SK-N-SH (cell line): ENCODE results near the gene LANCL3. TPM values are rescaled to one million over a fixed set of nuclear protein-coding genes. Genes with fewer than 3 reads are reported as not detected.

Experiments used
- CTCF ChIA-PET: fragments of 300-600, 350-600 bp; formaldehyde crosslinking; extraction: SDS; loops from one replicate; lab custom pipeline; 2021; lab: Yijun Ruan, JAX
- POLR2A ChIA-PET: fragments of 350-600 bp; sonication (Branson Sonifier 250); formaldehyde crosslinking; extraction: SDS; loops from one replicate; lab custom pipeline; 2020; ENCODE audit warnings: antibody characterized with exemption, inconsistent platforms; lab: Yijun Ruan, JAX
- DNase-seq: peaks from one replicate; pipeline ENCODE4 v3.0.0; 2012
- H2AFZ ChIP-seq: fragments of 200-600 bp; sonication (generic); 2 replicates; pipeline ENCODE4 v1.8.1; 2016; ENCODE audit warnings: antibody characterized with exemption, mild to moderate bottlenecking, low read depth
- H3F3A ChIP-seq: fragments of 200-600 bp; sonication (generic); replicated peaks from 2 replicates; pipeline ENCODE3; 2016; ENCODE audit warnings: antibody characterized with exemption, mild to moderate bottlenecking; ENCODE audit not compliant: insufficient read depth
- H3K27ac ChIP-seq, 2 experiments: fragments of 200-500 bp in 1 of 2; fragments of 200-600 bp in 1 of 2; sonication (Bioruptor generic) in 1 of 2; sonication (generic), shearing (Covaris generic) in 1 of 2; 2 replicates each; pipeline versions ENCODE4 v1.5.1 to v1.6.1; 2014 to 2016; ENCODE audit warnings: low read depth in 2 of 2, inconsistent platforms in 1 of 2, low read length in 1 of 2, mild to moderate bottlenecking in 1 of 2, mixed read lengths in 1 of 2
- H3K27me3 ChIP-seq: fragments of 200-600 bp; sonication (generic), shearing (Covaris generic); 2 replicates; pipeline ENCODE4 v1.6.1; 2016; ENCODE audit warnings: mixed run types; ENCODE audit not compliant: insufficient read depth
- H3K36me3 ChIP-seq, 2 experiments: fragments of 200-500 bp in 1 of 2; fragments of 200-600 bp in 1 of 2; sonication (Bioruptor generic) in 1 of 2; sonication (generic) in 1 of 2; replicated peaks in 1 of 2; 2 replicates each; pipeline versions ENCODE3 to v1.5.1; 2014 to 2016; ENCODE audit warnings: low read length in 1 of 2, mild to moderate bottlenecking in 1 of 2; ENCODE audit not compliant: insufficient read depth in 2 of 2, control insufficient read depth in 1 of 2
- H3K4me1 ChIP-seq, 2 experiments: fragments of 200-500 bp in 1 of 2; fragments of 200-600 bp in 1 of 2; sonication (Bioruptor generic) in 1 of 2; sonication (generic), shearing (Covaris generic) in 1 of 2; 2 replicates each; pipeline versions ENCODE4 v1.5.1 to v1.6.1; 2014 to 2016; ENCODE audit warnings: low read depth in 1 of 2, low read length in 1 of 2, mixed run types in 1 of 2; ENCODE audit not compliant: insufficient read depth in 2 of 2, control insufficient read depth in 1 of 2
- H3K4me2 ChIP-seq: fragments of 200-600 bp; sonication (generic), shearing (Covaris generic); 2 replicates; pipeline ENCODE4 v1.6.1; 2017; ENCODE audit warnings: mixed run types
- H3K4me3 ChIP-seq, 2 experiments: fragments of 200-500 bp in 1 of 2; fragments of 200-600 bp in 1 of 2; sonication (Bioruptor generic) in 1 of 2; sonication (generic), shearing (Covaris generic) in 1 of 2; 2 replicates each; pipeline versions ENCODE4 v1.5.1 to v1.8.1; 2014 to 2016; ENCODE audit warnings: low read depth in 2 of 2, inconsistent platforms in 1 of 2, low read length in 1 of 2, mild to moderate bottlenecking in 1 of 2, mixed read lengths in 1 of 2, moderate library complexity in 1 of 2
- H3K79me2 ChIP-seq: fragments of 200-600 bp; sonication (generic); 2 replicates; pipeline ENCODE4 v1.8.1; 2017; ENCODE audit warnings: mild to moderate bottlenecking; ENCODE audit not compliant: insufficient read depth
- H3K9ac ChIP-seq: fragments of 200-600 bp; sonication (generic); 2 replicates; pipeline ENCODE4 v1.6.1; 2017; ENCODE audit warnings: mixed run types
- H3K9me2 ChIP-seq: fragments of 200-600 bp; sonication (generic); 2 replicates; pipeline ENCODE4 v1.6.1; 2017; ENCODE audit warnings: mixed run types
- H3K9me3 ChIP-seq: fragments of 200-600 bp; sonication (generic); 2 replicates; pipeline ENCODE4 v1.6.1; 2017; ENCODE audit warnings: mixed run types, mild to moderate bottlenecking, moderate library complexity
- H4K20me1 ChIP-seq: fragments of 200-600 bp; sonication (generic); 2 replicates; pipeline ENCODE4 v1.6.1; 2017; ENCODE audit warnings: mild to moderate bottlenecking, mixed run types; ENCODE audit not compliant: insufficient read depth
- EP300 ChIP-seq, 2 experiments: IDR thresholded peaks; 2 replicates each; pipeline versions ENCODE4 v1.4.0 to v1.6.1; 2012; ENCODE audit warnings: borderline replicate concordance in 1 of 2, low read depth in 1 of 2, low read length in 1 of 2
- GATA2 ChIP-seq: sonication (generic); formaldehyde crosslinking; IDR thresholded peaks from 2 replicates; pipeline ENCODE4 v1.5.0; 2020; ENCODE audit warnings: mild to moderate bottlenecking, missing genetic modification reagents
- MEF2A ChIP-seq: IDR thresholded peaks from 2 replicates; pipeline ENCODE4 v1.4.0; 2012; ENCODE audit warnings: low read depth, borderline replicate concordance
- RXRA ChIP-seq: IDR thresholded peaks from 2 replicates; pipeline ENCODE4 v1.4.0; 2012; ENCODE audit warnings: low read depth, mild to moderate bottlenecking, borderline replicate concordance
- WGBS: methylation state at CpG from one replicate; pipeline ENCODE4 v1.1.6; 2017; ENCODE audit warnings: low lambda C conversion rate; 5-methylcytosine and 5-hydroxymethylcytosine counted together
- polyA plus RNA-seq, 3 experiments: library from polyadenylated mRNA; depleted of rRNA; stranded (reverse); fragments of >200 nt; gene quantifications; 2 replicates each; pipeline ENCODE4 v1.2.3, GENCODE V29; 2012
- TF ChIP-seq, protein P1 (sequence below): fragments of 150-350 bp; IDR thresholded peaks from 2 replicates; pipeline ENCODE4 v1.6.1; 2016; ENCODE audit warnings: mild to moderate bottlenecking, low read depth, low read length
- TF ChIP-seq, protein P2 (sequence below): IDR thresholded peaks from 2 replicates; pipeline ENCODE4 v1.4.0; 2012; ENCODE audit warnings: low read depth, borderline replicate concordance
- TF ChIP-seq, protein P3 (sequence below): IDR thresholded peaks from 2 replicates; pipeline ENCODE4 v1.4.0; 2012; ENCODE audit warnings: low read depth, borderline replicate concordance

LANCL3 gene
- polyA plus RNA-seq, 1 of the 3 experiments (the other 2 are of a cell fraction), result under 0.01 TPM

DNA sequence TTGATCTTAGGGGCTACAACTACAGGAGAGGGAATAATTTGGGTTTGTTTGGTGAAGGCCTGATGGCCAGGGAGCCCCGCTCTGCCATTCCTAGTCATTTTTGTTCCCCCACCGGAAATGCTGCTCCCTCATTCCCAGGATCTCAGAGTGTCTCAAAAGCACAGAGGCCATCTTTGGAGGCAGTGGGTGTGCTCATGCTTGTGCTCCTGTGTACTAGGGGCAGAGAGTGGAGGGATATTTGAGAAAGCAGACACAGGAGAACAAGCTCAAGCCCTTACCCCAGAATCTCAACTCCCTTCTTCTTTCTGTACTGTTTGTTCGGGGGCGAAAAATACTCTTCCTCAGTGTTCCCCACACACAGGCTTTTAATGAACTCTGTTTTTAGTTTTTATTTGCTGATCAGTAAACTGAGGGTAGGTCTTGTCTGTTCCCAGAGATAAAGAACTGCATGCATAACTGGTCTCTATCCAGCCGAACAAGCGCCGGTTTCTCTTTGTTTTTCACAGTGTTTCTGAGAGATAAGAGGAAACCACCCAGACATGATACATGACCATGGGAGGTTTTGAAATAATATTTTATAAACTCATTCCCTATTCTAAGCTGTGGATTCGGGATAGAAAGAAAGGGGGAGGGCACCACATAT lies 81.2 kb downstream of the LANCL3 start:
- Histone ChIP-seq H3K9me2 (no peaks in the 10 kb centered on the region), H3K36me3 (no peaks in the 10 kb centered on the region), H3K27me3 (no peaks in the 10 kb centered on the region), H3K79me2 (no peaks in the 10 kb centered on the region), H3K4me3 (no peak overlapping the region), H3K9me3 (no peaks in the 10 kb centered on the region), H4K20me1 (no peaks in the 10 kb centered on the region), H3K4me2 (no peak overlapping the region), H3F3A (no peaks in the 10 kb centered on the region), H3K9ac (no peak overlapping the region), H3K27ac (no peak overlapping the region), H2AFZ (no peak overlapping the region), H3K4me1 (no peaks in the 10 kb centered on the region)
- ChIA-PET CTCF (no interaction called here), POLR2A (no interaction called here)
- no peak for DNase-seq
- no peak for TF ChIP-seq GATA2 (CRISPR knock-in tag)
- TF ChIP-seq MEF2A, result no peak
- TF ChIP-seq, protein P1, sequence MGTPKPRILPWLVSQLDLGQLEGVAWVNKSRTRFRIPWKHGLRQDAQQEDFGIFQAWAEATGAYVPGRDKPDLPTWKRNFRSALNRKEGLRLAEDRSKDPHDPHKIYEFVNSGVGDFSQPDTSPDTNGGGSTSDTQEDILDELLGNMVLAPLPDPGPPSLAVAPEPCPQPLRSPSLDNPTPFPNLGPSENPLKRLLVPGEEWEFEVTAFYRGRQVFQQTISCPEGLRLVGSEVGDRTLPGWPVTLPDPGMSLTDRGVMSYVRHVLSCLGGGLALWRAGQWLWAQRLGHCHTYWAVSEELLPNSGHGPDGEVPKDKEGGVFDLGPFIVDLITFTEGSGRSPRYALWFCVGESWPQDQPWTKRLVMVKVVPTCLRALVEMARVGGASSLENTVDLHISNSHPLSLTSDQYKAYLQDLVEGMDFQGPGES, result no peak
- no peak for TF ChIP-seq RXRA
- TF ChIP-seq, protein P2, sequence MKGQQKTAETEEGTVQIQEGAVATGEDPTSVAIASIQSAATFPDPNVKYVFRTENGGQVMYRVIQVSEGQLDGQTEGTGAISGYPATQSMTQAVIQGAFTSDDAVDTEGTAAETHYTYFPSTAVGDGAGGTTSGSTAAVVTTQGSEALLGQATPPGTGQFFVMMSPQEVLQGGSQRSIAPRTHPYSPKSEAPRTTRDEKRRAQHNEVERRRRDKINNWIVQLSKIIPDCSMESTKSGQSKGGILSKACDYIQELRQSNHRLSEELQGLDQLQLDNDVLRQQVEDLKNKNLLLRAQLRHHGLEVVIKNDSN, result no peak
- WGBS, result 33% methylated on average over 8 of the region's 8 CpGs

DNA sequence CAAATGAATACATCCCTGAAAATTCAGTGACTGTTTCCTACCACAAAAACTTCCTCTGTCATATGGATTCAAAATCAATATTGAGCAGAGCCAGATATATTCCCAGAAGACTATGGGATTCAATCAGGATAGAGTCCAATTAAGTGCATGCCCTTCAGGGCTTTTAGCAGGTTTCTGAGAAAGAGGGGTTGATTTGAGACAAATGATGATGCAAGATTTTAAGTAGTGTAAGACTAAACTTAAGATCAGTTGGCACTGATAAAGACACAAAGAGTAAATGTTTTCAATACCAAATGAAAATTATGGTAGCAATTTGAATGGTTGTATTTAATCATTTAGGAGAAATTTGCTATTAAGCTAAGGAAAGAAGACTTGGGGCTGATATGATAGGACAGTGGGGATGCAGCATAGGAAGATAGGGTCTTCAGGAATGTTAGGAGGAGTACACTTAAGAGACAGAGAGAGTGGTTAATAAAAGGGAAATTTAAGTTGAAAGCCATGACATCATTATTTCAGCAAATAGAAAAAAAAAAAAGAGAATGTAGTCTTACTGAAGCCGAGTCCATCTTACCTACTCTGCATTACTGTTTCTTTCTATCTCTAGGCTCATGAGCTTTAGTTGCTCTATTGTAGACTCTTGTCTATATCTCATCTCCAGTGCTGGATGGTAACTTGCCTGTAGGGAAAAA lies 82.1 kb downstream of the LANCL3 start:
- no peaks in the 10 kb centered on the region for H3K27me3 ChIP-seq
- DNase-seq, result no peak
- H4K20me1 ChIP-seq, result no peaks in the 10 kb centered on the region
- WGBS, result 3% methylated on average over 1 of the region's 1 CpG
- H3K4me2 ChIP-seq, result no peak overlapping the region
- no peaks in the 10 kb centered on the region for H3K9me2 ChIP-seq
- no peak for TF ChIP-seq EP300 (IDR thresholded peaks at IDR 0.05; ENCODE audit: borderline replicate concordance in 1 of 2, low read depth in 1 of 2, low read length in 1 of 2)
- TF ChIP-seq, all 33 proteins: peak for 0
- no peaks in the 10 kb centered on the region for H3K4me1 ChIP-seq
- no peak overlapping the region for H3K4me3 ChIP-seq
- CTCF ChIA-PET, result no interaction called here
- H3K9ac ChIP-seq, result no peak overlapping the region
- POLR2A ChIA-PET, result no interaction called here
- H3K27ac ChIP-seq, result no peak overlapping the region
- H2AFZ ChIP-seq, result no peak overlapping the region
- H3K36me3 ChIP-seq, result no peaks in the 10 kb centered on the region
- no peaks in the 10 kb centered on the region for H3F3A ChIP-seq
- H3K9me3 ChIP-seq, result no peaks in the 10 kb centered on the region
- no peaks in the 10 kb centered on the region for H3K79me2 ChIP-seq

DNA sequence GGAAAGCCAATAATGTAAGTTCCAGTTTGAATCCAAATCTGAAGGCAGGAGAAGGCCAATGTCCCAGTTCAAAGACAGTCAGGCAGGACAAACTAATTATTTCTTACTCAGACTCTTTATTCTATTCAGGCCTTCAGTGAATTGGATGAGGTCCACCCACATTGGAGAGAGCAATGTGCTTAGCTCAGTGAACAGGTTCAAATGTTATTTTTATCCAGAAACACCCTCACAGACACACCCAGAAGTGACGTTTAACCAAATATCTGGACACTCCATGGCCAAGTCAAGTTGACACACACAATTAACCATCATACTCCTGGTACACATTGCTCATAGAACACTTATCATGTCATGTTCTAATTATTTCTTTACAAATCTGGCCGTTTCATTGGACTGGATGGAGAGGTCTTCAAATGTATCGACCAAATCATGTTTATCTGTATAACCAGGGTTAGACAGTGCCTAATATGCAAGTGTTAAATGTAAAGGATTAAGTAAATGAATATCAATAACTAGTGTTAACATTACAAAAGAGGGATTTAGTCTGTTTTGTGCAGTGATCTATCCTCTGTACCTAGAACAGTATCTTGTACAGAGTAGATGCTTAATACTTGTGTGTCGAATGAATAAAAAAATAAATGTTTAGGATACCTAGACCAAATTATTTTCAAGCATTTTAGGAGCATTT lies 87.0 kb downstream of the LANCL3 start:
- POLR2A ChIA-PET, result no interaction called here
- DNase-seq, result no peak
- H3K27ac ChIP-seq, result no peak overlapping the region
- WGBS, result 7% methylated on average over 4 of the region's 4 CpGs
- H4K20me1 ChIP-seq, result no peaks in the 10 kb centered on the region
- H2AFZ ChIP-seq, result no peak overlapping the region
- no peak overlapping the region for H3K9ac ChIP-seq
- H3K36me3 ChIP-seq, result no peaks in the 10 kb centered on the region
- H3K4me3 ChIP-seq, result no peak overlapping the region
- H3K27me3 ChIP-seq, result no peaks in the 10 kb centered on the region
- CTCF ChIA-PET, result no interaction called here
- no peak overlapping the region for H3K4me2 ChIP-seq
- no peaks in the 10 kb centered on the region for H3F3A ChIP-seq
- H3K79me2 ChIP-seq, result no peaks in the 10 kb centered on the region
- H3K4me1 ChIP-seq, result no peaks in the 10 kb centered on the region
- H3K9me3 ChIP-seq, result no peaks in the 10 kb centered on the region
- TF ChIP-seq, protein P3, sequence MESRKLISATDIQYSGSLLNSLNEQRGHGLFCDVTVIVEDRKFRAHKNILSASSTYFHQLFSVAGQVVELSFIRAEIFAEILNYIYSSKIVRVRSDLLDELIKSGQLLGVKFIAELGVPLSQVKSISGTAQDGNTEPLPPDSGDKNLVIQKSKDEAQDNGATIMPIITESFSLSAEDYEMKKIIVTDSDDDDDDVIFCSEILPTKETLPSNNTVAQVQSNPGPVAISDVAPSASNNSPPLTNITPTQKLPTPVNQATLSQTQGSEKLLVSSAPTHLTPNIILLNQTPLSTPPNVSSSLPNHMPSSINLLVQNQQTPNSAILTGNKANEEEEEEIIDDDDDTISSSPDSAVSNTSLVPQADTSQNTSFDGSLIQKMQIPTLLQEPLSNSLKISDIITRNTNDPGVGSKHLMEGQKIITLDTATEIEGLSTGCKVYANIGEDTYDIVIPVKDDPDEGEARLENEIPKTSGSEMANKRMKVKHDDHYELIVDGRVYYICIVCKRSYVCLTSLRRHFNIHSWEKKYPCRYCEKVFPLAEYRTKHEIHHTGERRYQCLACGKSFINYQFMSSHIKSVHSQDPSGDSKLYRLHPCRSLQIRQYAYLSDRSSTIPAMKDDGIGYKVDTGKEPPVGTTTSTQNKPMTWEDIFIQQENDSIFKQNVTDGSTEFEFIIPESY, result no peak
- no peaks in the 10 kb centered on the region for H3K9me2 ChIP-seq
